ENCODE data around the gene ACO1.

The ACO1 gene

GRCh38 chr9:32412440-32412839 lies 28.0 kb downstream of the ACO1 start (continued):
- TF ChIP-seq ZNF561 (tag by site-specific recombination; IDR thresholded peaks at IDR 0.05; ENCODE audit: borderline replicate concordance) (no peak), ZNF514 (tag by site-specific recombination; IDR thresholded peaks at IDR 0.05) (no peak), ZNF394 (tag by site-specific recombination; IDR thresholded peaks at IDR 0.05; ENCODE audit: borderline replicate concordance) (no peak), ZNF239 (tag by site-specific recombination; IDR thresholded peaks at IDR 0.05) (no peak)

- Histone ChIP-seq H3K4me1 (ENCODE audit: control insufficient read depth, insufficient read depth, low read length) (no peaks in the 10 kb centered on the region), H3K4me3 (ENCODE audit: low read depth, low read length) (no peak overlapping the region), H3K27ac (ENCODE audit: extremely low read depth, low read depth, low read length) (no peak overlapping the region), H3K36me3 (ENCODE audit: control insufficient read depth in 2 of 2, insufficient read depth in 1 of 2, low read length in 2 of 2) (peaks cover 0 to 44% of the 10 kb centered on the region in 2 experiments; a peak in 1 of 3 replicates), H3K9me3 (ENCODE audit: control insufficient read depth, insufficient read depth, low read depth, low read length) (no peaks in the 10 kb centered on the region)
- TF ChIP-seq KLF7 (tag by site-specific recombination; IDR thresholded peaks at IDR 0.05; ENCODE audit: borderline replicate concordance) (no peak), ZNF692 (tag by site-specific recombination; IDR thresholded peaks at IDR 0.05) (no peak), ZNF23 (tag by site-specific recombination; IDR thresholded peaks at IDR 0.05; ENCODE audit: borderline replicate concordance) (no peak), EGR2 (tag by site-specific recombination; IDR thresholded peaks at IDR 0.05; ENCODE audit: low read depth) (no peak), ZNF707 (tag by site-specific recombination; IDR thresholded peaks at IDR 0.05) (no peak), ZSCAN18 (tag by site-specific recombination; IDR thresholded peaks at IDR 0.05) (no peak), ZNF785 (tag by site-specific recombination; IDR thresholded peaks at IDR 0.05) (no peak)
- ChIA-PET CTCF (interaction anchor here (1.0 to 2.9 kb wide), 4 partner anchors 14 to 113 kb away, joined by 3 to 16 read pairs (median 7); partner anchors contain the start of gene RIGI), POLR2A (interaction anchor here (0.7 to 1.1 kb wide), 3 partner anchors 9 to 112 kb away, joined by 3 to 5 read pairs (median 4); partner anchors contain the start of genes ACO1 and RIGI)
Observed at GRCh38 chr9:32413424-32413823, 29.0 kb downstream of the ACO1 start.

GRCh38 chr9:32414856-32415255 lies 30.4 kb downstream of the ACO1 start:
- TF ChIP-seq ZNF510 (tag by site-specific recombination; IDR thresholded peaks at IDR 0.05; ENCODE audit: insufficient replicate concordance) (no peak), ZNF2 (tag by site-specific recombination; IDR thresholded peaks at IDR 0.05) (no peak), BCL11B (tag by site-specific recombination; IDR thresholded peaks at IDR 0.05; ENCODE audit: low read depth) (no peak), ZNF114 (tag by site-specific recombination; IDR thresholded peaks at IDR 0.05) (no peak), KLF17 (tag by site-specific recombination; IDR thresholded peaks at IDR 0.05) (no peak), ZNF18 (tag by site-specific recombination; IDR thresholded peaks at IDR 0.05) (no peak), TRIM28 (IDR thresholded peaks at IDR 0.05; ENCODE audit: borderline replicate concordance, low read length) (no peak), ZNF544 (tag by site-specific recombination; IDR thresholded peaks at IDR 0.05) (no peak), ZNF341 (tag by site-specific recombination; IDR thresholded peaks at IDR 0.05; ENCODE audit: low read depth) (no peak), IKZF3 (tag by site-specific recombination; IDR thresholded peaks at IDR 0.05) (no peak)
- H3K36me3 ChIP-seq (ENCODE audit: control insufficient read depth in 2 of 2, insufficient read depth in 1 of 2, low read length in 2 of 2): peaks cover 0 to 38% of the 10 kb centered on the region in 2 experiments; a peak in 1 of 3 replicates
- no peak overlapping the region for H3K27ac ChIP-seq (ENCODE audit: extremely low read depth, low read depth, low read length)
- H3K4me3 ChIP-seq (ENCODE audit: low read depth, low read length): no peak overlapping the region
- no peaks in the 10 kb centered on the region for H3K4me1 ChIP-seq (ENCODE audit: control insufficient read depth, insufficient read depth, low read length)
- ChIA-PET CTCF (interaction anchor here (0.7 to 2.0 kb wide), 2 partner anchors 111 to 561 kb away, joined by 3 to 11 read pairs; partner anchors contain the start of gene RIGI), POLR2A (interaction anchor here (0.6 to 2.4 kb wide), 2 partner anchors 25 to 31 kb away, joined by 5 read pairs; partner anchors contain the start of gene ACO1)
- no peaks in the 10 kb centered on the region for H3K9me3 ChIP-seq (ENCODE audit: control insufficient read depth, insufficient read depth, low read depth, low read length)
